Measurements from ENCODE around the gene COL19A1. TPM values are rescaled to one million over a fixed set of nuclear protein-coding genes. Genes with fewer than 3 reads are reported as not detected.

COL19A1 gene
- total RNA-seq, 1 experiment from 2014 or later = not detected

- no peak overlapping the region for H3K4me2 ChIP-seq
- no peak for DNase-seq
- H3K4me1 ChIP-seq (replicated peaks; ENCODE audit: insufficient read depth) = no peaks in the 10 kb centered on the region
- no peaks in the 10 kb centered on the region for H3K9me3 ChIP-seq (ENCODE audit: insufficient read depth, low read depth)
- H3K4me3 ChIP-seq = no peak overlapping the region
- BruUV-seq (replicated peaks) = no TSS peak
- no peaks in the 10 kb centered on the region for H4K20me1 ChIP-seq (ENCODE audit: insufficient read depth)
- no peaks in the 10 kb centered on the region for H3K36me3 ChIP-seq (ENCODE audit: low read depth)
- no peaks in the 10 kb centered on the region for H3K79me2 ChIP-seq (ENCODE audit: low read depth)
- H3K9me2 ChIP-seq (ENCODE audit: insufficient read depth) = no peaks in the 10 kb centered on the region
- TF ChIP-seq CTCF (conservative IDR thresholded peaks at IDR 0.05) (no peak), EZH2 (IDR thresholded peaks at IDR 0.05; ENCODE audit: low read depth) (no peak)
- POLR2A ChIA-PET (ENCODE audit: unreplicated experiment) = no interaction called here
- CTCF ChIA-PET = no interaction called here
- H3K27ac ChIP-seq = no peak overlapping the region
- intact Hi-C loops (cut with micrococcal nuclease; ENCODE audit: unreplicated experiment) = no loop called here
- H2AFZ ChIP-seq = no peak overlapping the region
- H3F3A ChIP-seq (ENCODE audit: insufficient read depth, low read depth) = no peaks in the 10 kb centered on the region
- H3K27me3 ChIP-seq (ENCODE audit: insufficient read depth, low read depth) = no peaks in the 10 kb centered on the region
Observed at GRCh38 chr6:70094156-70094555, 227.8 kb downstream of the COL19A1 start.

DNA sequence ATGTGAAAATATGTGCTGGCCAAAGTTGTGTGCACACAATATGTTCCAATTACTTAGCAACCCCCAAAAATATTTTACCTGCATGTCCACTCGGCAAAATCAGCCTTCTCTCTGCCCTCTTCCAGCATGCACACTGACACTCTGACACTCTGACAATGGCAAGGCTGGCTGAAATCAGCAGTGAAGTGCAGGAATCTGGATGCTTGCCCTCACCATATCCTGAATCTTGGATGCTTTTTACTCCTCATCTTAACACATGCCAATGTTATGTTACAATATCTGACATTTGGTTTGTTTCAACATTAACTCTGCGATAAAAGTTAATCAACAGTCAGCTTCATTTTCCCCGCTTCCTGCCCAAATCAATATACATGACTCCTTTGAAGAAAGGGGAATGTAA is 233.4 kb downstream of the COL19A1 start:
- intact Hi-C loops (cut with micrococcal nuclease; ENCODE audit: unreplicated experiment) = no loop called here
- no peak for DNase-seq

GRCh38 chr6:70103798-70104197 is 237.4 kb downstream of the COL19A1 start:
- Histone ChIP-seq H3K4me1 (replicated peaks; ENCODE audit: insufficient read depth) (no peaks in the 10 kb centered on the region), H3K9me2 (ENCODE audit: insufficient read depth) (no peaks in the 10 kb centered on the region), H3K36me3 (ENCODE audit: low read depth) (no peaks in the 10 kb centered on the region), H2AFZ (no peak overlapping the region), H3K79me2 (ENCODE audit: low read depth) (no peaks in the 10 kb centered on the region), H3K4me2 (no peak overlapping the region), H3K27me3 (ENCODE audit: insufficient read depth, low read depth) (0 out of 2 replicates have a peak, but pooled peaks cover 4% of the 10 kb centered on the region), H3K9me3 (ENCODE audit: insufficient read depth, low read depth) (no peaks in the 10 kb centered on the region), H3F3A (ENCODE audit: insufficient read depth, low read depth) (no peaks in the 10 kb centered on the region), H3K27ac (no peak overlapping the region), H4K20me1 (ENCODE audit: insufficient read depth) (no peaks in the 10 kb centered on the region), H3K4me3 (no peak overlapping the region)
- DNase-seq = no peak
- intact Hi-C loops (cut with micrococcal nuclease; ENCODE audit: unreplicated experiment) = no loop called here
- CTCF ChIA-PET = no interaction called here
- TF ChIP-seq EZH2 (IDR thresholded peaks at IDR 0.05; ENCODE audit: low read depth) = no peak
- peak; percentile 66 for TF ChIP-seq CTCF (conservative IDR thresholded peaks at IDR 0.05)
- BruUV-seq (replicated peaks) = no TSS peak
- POLR2A ChIA-PET (ENCODE audit: unreplicated experiment) = no interaction called here

More for the DNA sequence above, 233.4 kb downstream of the COL19A1 start:
- POLR2A ChIA-PET (ENCODE audit: unreplicated experiment) = no interaction called here
- H3K27me3 ChIP-seq (ENCODE audit: insufficient read depth, low read depth) = no peaks in the 10 kb centered on the region
- no peak overlapping the region for H3K27ac ChIP-seq
- H4K20me1 ChIP-seq (ENCODE audit: insufficient read depth) = no peaks in the 10 kb centered on the region
- H3K79me2 ChIP-seq (ENCODE audit: low read depth) = no peaks in the 10 kb centered on the region
- TF ChIP-seq EZH2 (IDR thresholded peaks at IDR 0.05; ENCODE audit: low read depth) (no peak), CTCF (conservative IDR thresholded peaks at IDR 0.05) (no peak)
- no peaks in the 10 kb centered on the region for H3K36me3 ChIP-seq (ENCODE audit: low read depth)
- H3K9me2 ChIP-seq (ENCODE audit: insufficient read depth) = no peaks in the 10 kb centered on the region
- CTCF ChIA-PET = no interaction called here
- H3K4me3 ChIP-seq = no peak overlapping the region
- H2AFZ ChIP-seq = no peak overlapping the region
- H3K4me1 ChIP-seq (replicated peaks; ENCODE audit: insufficient read depth) = no peaks in the 10 kb centered on the region
- no peak overlapping the region for H3K4me2 ChIP-seq
- no TSS peak for BruUV-seq (replicated peaks)
- H3F3A ChIP-seq (ENCODE audit: insufficient read depth, low read depth) = no peaks in the 10 kb centered on the region
- no peaks in the 10 kb centered on the region for H3K9me3 ChIP-seq (ENCODE audit: insufficient read depth, low read depth)

Data from PC-9 (cell line).